OCI-LY1 (cell line): ENCODE data around the gene KRT6B.

Experiments
- H2AFZ ChIP-seq: fragments of 200-600 bp; sonication (generic), shearing (Covaris generic); 2 replicates; pipeline ENCODE4 v1.6.0; 2014; ENCODE audit warnings: antibody characterized with exemption, mild to moderate bottlenecking, low read length
- H3F3A ChIP-seq: fragments of 200-600 bp; sonication (generic), shearing (Covaris generic); 2 replicates; pipeline ENCODE4 v1.6.0; 2014; ENCODE audit warnings: mild to moderate bottlenecking, antibody characterized with exemption, low read length, moderate library complexity; ENCODE audit not compliant: insufficient read depth
- H3K27ac ChIP-seq: fragments of 200-600 bp; sonication (generic); 2 replicates; pipeline ENCODE4 v1.5.1; 2014; ENCODE audit warnings: low read length, mixed run types, mild to moderate bottlenecking, low read depth; ENCODE audit not compliant: poor library complexity, severe bottlenecking
- H3K27me3 ChIP-seq: fragments of 200-600 bp; sonication (generic); 2 replicates; pipeline ENCODE4 v1.6.0; 2014; ENCODE audit warnings: antibody characterized with exemption, mild to moderate bottlenecking, low read length, moderate library complexity; ENCODE audit not compliant: insufficient read depth
- H3K36me3 ChIP-seq: fragments of 200-600 bp; sonication (generic); 2 replicates; pipeline ENCODE4 v1.6.1; 2014; ENCODE audit warnings: mild to moderate bottlenecking, antibody characterized with exemption, low read length, moderate library complexity, mixed read lengths; ENCODE audit not compliant: insufficient read depth
- H3K4me1 ChIP-seq: fragments of 200-600 bp; sonication (generic); 2 replicates; pipeline ENCODE4 v1.5.1; 2014; ENCODE audit warnings: mild to moderate bottlenecking, low read length, moderate library complexity; ENCODE audit not compliant: insufficient read depth, severe bottlenecking
- H3K4me2 ChIP-seq: fragments of 200-600 bp; sonication (generic), shearing (Covaris generic); 2 replicates; pipeline ENCODE4 v1.6.1; 2014; ENCODE audit warnings: low read length
- H3K4me3 ChIP-seq: fragments of 200-600 bp; sonication (generic); 2 replicates; pipeline ENCODE4 v1.5.1; 2014; ENCODE audit warnings: low read length, low read depth, mild to moderate bottlenecking, mixed read lengths; ENCODE audit not compliant: poor library complexity, severe bottlenecking
- H3K79me2 ChIP-seq: fragments of 200-600 bp; shearing (Covaris generic); 2 replicates; pipeline ENCODE4 v1.6.1; 2016; ENCODE audit warnings: mixed run types, low read length, mixed read lengths; ENCODE audit not compliant: insufficient read depth
- H3K9ac ChIP-seq: fragments of 200-600 bp; sonication (generic), shearing (Covaris generic); 2 replicates; pipeline ENCODE4 v1.6.1; 2014; ENCODE audit warnings: mild to moderate bottlenecking, low read length, mixed read lengths
- H3K9me2 ChIP-seq: fragments of 200-600 bp; sonication (generic), shearing (Covaris generic); 2 replicates; pipeline ENCODE4 v1.6.1; 2014; ENCODE audit warnings: low read depth, mild to moderate bottlenecking, low read length, mixed read lengths
- H3K9me3 ChIP-seq: fragments of 200-600 bp; shearing (Covaris generic); 2 replicates; pipeline ENCODE4 v1.6.1; 2014; ENCODE audit warnings: low read length, mixed read lengths
- H4K20me1 ChIP-seq: fragments of 200-600 bp; sonication (generic), shearing (Covaris generic); 2 replicates; pipeline ENCODE4 v1.6.0; 2016; ENCODE audit warnings: mild to moderate bottlenecking, low read length; ENCODE audit not compliant: insufficient read depth
- CTCF ChIP-seq: fragments of 200-600 bp; sonication (generic), shearing (Covaris generic); IDR thresholded peaks from 2 replicates; pipeline ENCODE4 v1.5.1; 2017; ENCODE audit warnings: mild to moderate bottlenecking, antibody characterized with exemption, low read length, moderate library complexity, mixed read lengths
- EZH2 ChIP-seq: fragments of 200-600 bp; sonication (generic), shearing (Covaris generic); IDR thresholded peaks from 2 replicates; pipeline ENCODE4 v1.8.0; 2017; ENCODE audit warnings: borderline replicate concordance, mixed run types, mild to moderate bottlenecking, antibody characterized with exemption, low read length, moderate library complexity, mixed read lengths

The KRT6B gene

DNA sequence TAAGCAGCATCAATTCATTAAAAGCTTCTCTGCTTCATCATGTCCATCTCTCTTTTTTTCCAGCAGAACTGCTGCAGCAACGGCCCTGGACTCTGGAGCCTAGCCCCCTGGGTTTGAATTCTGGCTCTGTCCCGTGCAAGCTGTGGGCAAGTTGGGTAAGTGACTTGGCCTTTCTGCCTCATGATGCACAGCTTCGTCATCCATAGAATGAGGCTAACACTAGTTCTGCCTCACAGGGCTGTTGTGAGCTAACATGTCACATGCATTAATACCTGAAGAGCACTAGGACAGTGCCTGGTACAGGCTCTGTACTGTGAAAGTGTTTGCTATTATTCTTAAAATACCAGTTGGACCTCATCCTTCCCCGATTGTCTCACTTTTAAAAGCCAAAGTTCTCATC, 50.0 kb downstream of the KRT6B start:
- no peak overlapping the region for H3K27ac ChIP-seq
- no peaks in the 10 kb centered on the region for H3K79me2 ChIP-seq
- no peaks in the 10 kb centered on the region for H3F3A ChIP-seq
- H3K9me3 ChIP-seq: no peaks in the 10 kb centered on the region
- no peaks in the 10 kb centered on the region for H3K27me3 ChIP-seq
- H3K4me1 ChIP-seq: no peaks in the 10 kb centered on the region
- no peak overlapping the region for H3K4me3 ChIP-seq
- no peak for TF ChIP-seq EZH2
- no peak for TF ChIP-seq CTCF
- no peak overlapping the region for H2AFZ ChIP-seq
- H3K36me3 ChIP-seq: no peaks in the 10 kb centered on the region
- no peak overlapping the region for H3K9ac ChIP-seq
- H3K9me2 ChIP-seq: no peaks in the 10 kb centered on the region
- H4K20me1 ChIP-seq: no peaks in the 10 kb centered on the region
- no peak overlapping the region for H3K4me2 ChIP-seq

DNA sequence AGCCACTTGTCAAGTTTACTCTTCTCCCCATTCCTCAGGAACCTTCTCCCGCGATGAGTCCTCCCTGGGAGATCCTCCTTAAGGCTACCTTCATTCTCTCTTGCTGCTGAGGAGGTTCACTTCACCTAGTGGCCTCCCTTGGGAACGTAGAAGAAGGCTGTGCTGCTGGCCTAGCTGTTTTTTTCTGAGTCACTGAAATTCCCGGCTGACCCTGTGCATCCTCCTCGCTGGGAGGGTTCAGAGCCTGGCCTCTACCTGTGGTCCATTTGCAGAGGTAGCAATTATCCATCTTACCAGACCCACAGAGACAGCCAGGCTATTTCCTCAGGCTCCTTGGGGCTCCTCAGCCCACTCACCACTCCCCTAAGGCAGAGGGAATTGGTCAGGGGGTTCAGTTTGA, 50.4 kb downstream of the KRT6B start:
- H3K27me3 ChIP-seq: no peaks in the 10 kb centered on the region
- no peak overlapping the region for H2AFZ ChIP-seq
- no peaks in the 10 kb centered on the region for H3K9me2 ChIP-seq
- H3F3A ChIP-seq: no peaks in the 10 kb centered on the region
- H4K20me1 ChIP-seq: no peaks in the 10 kb centered on the region
- H3K4me2 ChIP-seq: no peak overlapping the region
- H3K4me1 ChIP-seq: no peaks in the 10 kb centered on the region
- TF ChIP-seq CTCF (no peak), EZH2 (no peak)
- H3K4me3 ChIP-seq: no peak overlapping the region
- H3K9me3 ChIP-seq: no peaks in the 10 kb centered on the region
- no peaks in the 10 kb centered on the region for H3K36me3 ChIP-seq
- H3K9ac ChIP-seq: no peak overlapping the region
- H3K27ac ChIP-seq: no peak overlapping the region
- H3K79me2 ChIP-seq: no peaks in the 10 kb centered on the region

GRCh38 chr12:52400906-52401305, 51.0 kb downstream of the KRT6B start:
- Histone ChIP-seq H3K27ac (no peak overlapping the region), H3K27me3 (no peaks in the 10 kb centered on the region), H3K9me3 (no peaks in the 10 kb centered on the region), H3K4me1 (no peaks in the 10 kb centered on the region), H3F3A (no peaks in the 10 kb centered on the region), H3K4me2 (no peak overlapping the region), H3K36me3 (no peaks in the 10 kb centered on the region), H3K4me3 (no peak overlapping the region), H2AFZ (no peak overlapping the region), H4K20me1 (no peaks in the 10 kb centered on the region), H3K9ac (no peak overlapping the region), H3K79me2 (no peaks in the 10 kb centered on the region), H3K9me2 (no peaks in the 10 kb centered on the region)
- TF ChIP-seq CTCF (no peak), EZH2 (no peak)
